Measurements from ENCODE around the gene OGDHL.

Gene OGDHL

DNA sequence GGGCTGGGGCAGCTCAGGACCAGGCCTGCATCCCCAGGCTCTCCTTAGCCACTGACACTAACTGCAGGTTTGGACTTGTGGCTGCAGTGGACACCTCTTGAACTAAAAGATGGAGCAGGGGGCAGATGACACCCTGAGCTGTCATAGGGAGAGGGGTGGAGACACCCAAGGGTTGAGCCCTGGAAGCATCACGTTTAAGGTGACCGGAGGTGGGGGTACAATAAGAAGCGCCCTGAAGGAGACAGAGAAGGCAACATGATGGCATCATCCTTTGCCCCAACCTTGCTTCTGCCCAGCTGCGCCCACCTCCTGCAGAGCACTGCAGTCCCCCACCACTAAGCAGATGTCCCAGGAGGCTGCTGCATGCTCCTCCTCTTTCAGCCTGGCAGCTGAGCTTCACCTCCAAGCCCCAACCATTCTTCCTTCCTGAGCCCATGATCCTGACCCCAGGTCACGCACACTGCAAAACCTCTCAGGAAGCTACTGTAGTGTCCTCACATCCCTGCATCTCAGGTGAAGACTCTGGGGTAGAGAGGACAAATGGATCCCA, 25.5 kb downstream of the OGDHL start:
- Histone ChIP-seq H2BK15ac (replicated peaks; ENCODE audit: low read depth) (no peak overlapping the region), H3K27ac (ENCODE audit: low read depth, low read length) (no peak overlapping the region), H3K56ac (ENCODE audit: low read length) (no peak overlapping the region), H3K4me1 (ENCODE audit: control insufficient read depth, low read depth, low read length) (no peaks in the 10 kb centered on the region), H3K27me3 (ENCODE audit: insufficient read depth, low read length, poor library complexity) (no peaks in the 10 kb centered on the region), H2BK5ac (ENCODE audit: low read length) (no peak overlapping the region), H3K4me3 (ENCODE audit: low read length) (no peak overlapping the region), H3K4ac (ENCODE audit: low read depth, low read length) (no peak overlapping the region), H2AK5ac (ENCODE audit: low read length) (no peak overlapping the region), H3K4me2 (ENCODE audit: low read length) (no peak overlapping the region), H3K79me1 (ENCODE audit: low read length) (no peaks in the 10 kb centered on the region), H3K9ac (ENCODE audit: low read length) (no peak overlapping the region), H4K5ac (ENCODE audit: low read length) (no peak overlapping the region), H3K79me2 (ENCODE audit: control insufficient read depth, insufficient read depth, low read length) (no peaks in the 10 kb centered on the region), H3K18ac (ENCODE audit: low read length) (no peak overlapping the region), H3K23ac (ENCODE audit: low read length) (no peak overlapping the region), H2BK120ac (ENCODE audit: low read depth, low read length) (no peak overlapping the region), H4K8ac (ENCODE audit: low read depth, low read length) (no peak overlapping the region), H3K36me3 (ENCODE audit: control insufficient read depth, insufficient read depth, low read length) (no peaks in the 10 kb centered on the region)
- no CpG with 5 or more reads among the region's 5 CpGs for WGBS (ENCODE audit: extremely low coverage, insufficient coverage, low lambda C conversion rate)
- DNase-seq, result no peak

DNA sequence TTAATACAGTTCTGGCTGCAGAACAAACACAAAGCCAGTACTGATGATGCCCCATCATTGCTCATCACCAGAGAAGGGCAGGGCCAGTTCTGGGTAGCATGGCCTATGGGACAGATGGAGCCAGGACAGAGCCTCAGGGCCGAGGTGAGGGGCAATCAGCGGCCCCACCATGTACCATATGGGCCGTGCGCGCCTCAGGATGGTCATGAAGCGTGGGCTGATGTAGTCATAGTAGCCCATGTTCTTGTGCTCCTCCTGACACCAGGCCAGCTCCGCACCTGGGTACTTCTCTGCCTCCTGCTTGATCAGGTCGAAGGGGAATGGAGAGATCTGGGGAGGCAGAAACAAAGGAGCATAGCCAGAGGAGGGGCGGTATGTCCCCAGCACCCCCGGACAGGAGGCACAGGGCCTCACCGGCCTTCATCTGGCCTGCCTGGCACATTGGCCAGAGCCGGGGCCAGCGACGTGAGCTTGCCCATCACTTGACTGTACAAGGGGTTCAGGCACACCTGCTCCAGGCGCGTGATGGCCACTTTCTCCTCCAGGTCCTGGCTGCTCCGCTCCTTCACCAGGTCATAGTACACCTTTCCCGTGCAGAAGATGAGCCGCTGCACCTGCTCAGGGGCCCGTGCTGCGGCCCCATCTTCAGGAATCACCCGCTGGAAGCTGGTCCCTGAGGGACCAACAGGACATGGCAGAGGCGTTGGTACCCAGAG, 26.1 kb downstream of the OGDHL start:
- Histone ChIP-seq H3K4me1 (ENCODE audit: control insufficient read depth, low read depth, low read length) (no peaks in the 10 kb centered on the region), H3K18ac (ENCODE audit: low read length) (no peak overlapping the region), H4K5ac (ENCODE audit: low read length) (no peak overlapping the region), H3K79me1 (ENCODE audit: low read length) (no peaks in the 10 kb centered on the region), H3K27me3 (ENCODE audit: insufficient read depth, low read length, poor library complexity) (no peaks in the 10 kb centered on the region), H2BK15ac (replicated peaks; ENCODE audit: low read depth) (no peak overlapping the region), H4K8ac (ENCODE audit: low read depth, low read length) (no peak overlapping the region), H2BK5ac (ENCODE audit: low read length) (no peak overlapping the region), H3K79me2 (ENCODE audit: control insufficient read depth, insufficient read depth, low read length) (no peaks in the 10 kb centered on the region), H3K4me2 (ENCODE audit: low read length) (no peak overlapping the region), H2AK5ac (ENCODE audit: low read length) (no peak overlapping the region), H3K4ac (ENCODE audit: low read depth, low read length) (no peak overlapping the region), H3K27ac (ENCODE audit: low read depth, low read length) (no peak overlapping the region), H3K23ac (ENCODE audit: low read length) (no peak overlapping the region), H3K36me3 (ENCODE audit: control insufficient read depth, insufficient read depth, low read length) (no peaks in the 10 kb centered on the region), H3K9ac (ENCODE audit: low read length) (no peak overlapping the region), H2BK120ac (ENCODE audit: low read depth, low read length) (no peak overlapping the region), H3K56ac (ENCODE audit: low read length) (no peak overlapping the region), H3K4me3 (ENCODE audit: low read length) (no peak overlapping the region)
- DNase-seq, result no peak
- WGBS (ENCODE audit: extremely low coverage, insufficient coverage, low lambda C conversion rate), result no CpG with 5 or more reads among the region's 23 CpGs

DNA sequence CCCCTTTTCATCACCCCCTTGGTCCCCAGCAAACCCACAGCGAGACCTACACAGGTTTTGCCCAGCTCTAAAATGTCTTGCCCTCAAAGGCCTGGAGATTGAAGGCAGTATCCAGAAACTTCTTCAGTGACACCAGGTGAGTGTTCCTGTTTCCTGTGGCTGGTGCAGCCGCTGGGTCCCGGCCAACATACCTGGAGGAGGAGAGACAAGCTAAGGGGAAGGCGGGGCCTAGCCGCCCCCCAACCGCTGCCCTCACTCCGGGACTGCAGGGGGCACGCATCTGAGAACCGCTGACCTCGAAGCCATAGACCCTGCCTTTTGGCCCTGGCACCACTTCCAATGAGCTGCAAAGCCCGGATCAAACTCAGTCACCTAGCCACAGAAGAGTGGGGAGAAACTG, 27.0 kb downstream of the OGDHL start:
- no peaks in the 10 kb centered on the region for H3K36me3 ChIP-seq (ENCODE audit: control insufficient read depth, insufficient read depth, low read length)
- H3K4me2 ChIP-seq (ENCODE audit: low read length), result no peak overlapping the region
- no peak overlapping the region for H4K8ac ChIP-seq (ENCODE audit: low read depth, low read length)
- H3K56ac ChIP-seq (ENCODE audit: low read length), result no peak overlapping the region
- H2BK120ac ChIP-seq (ENCODE audit: low read depth, low read length), result no peak overlapping the region
- no peak overlapping the region for H2AK5ac ChIP-seq (ENCODE audit: low read length)
- H3K9ac ChIP-seq (ENCODE audit: low read length), result no peak overlapping the region
- DNase-seq, result no peak
- no peak overlapping the region for H2BK5ac ChIP-seq (ENCODE audit: low read length)
- no peaks in the 10 kb centered on the region for H3K79me1 ChIP-seq (ENCODE audit: low read length)
- no peak overlapping the region for H3K23ac ChIP-seq (ENCODE audit: low read length)
- no peak overlapping the region for H2BK15ac ChIP-seq (replicated peaks; ENCODE audit: low read depth)
- H3K4ac ChIP-seq (ENCODE audit: low read depth, low read length), result no peak overlapping the region
- no peaks in the 10 kb centered on the region for H3K79me2 ChIP-seq (ENCODE audit: control insufficient read depth, insufficient read depth, low read length)
- no CpG with 5 or more reads among the region's 11 CpGs for WGBS (ENCODE audit: extremely low coverage, insufficient coverage, low lambda C conversion rate)
- H3K27ac ChIP-seq (ENCODE audit: low read depth, low read length), result no peak overlapping the region
- no peak overlapping the region for H3K18ac ChIP-seq (ENCODE audit: low read length)
- H3K27me3 ChIP-seq (ENCODE audit: insufficient read depth, low read length, poor library complexity), result no peaks in the 10 kb centered on the region
- H4K5ac ChIP-seq (ENCODE audit: low read length), result no peak overlapping the region
- H3K4me3 ChIP-seq (ENCODE audit: low read length), result no peak overlapping the region
- no peaks in the 10 kb centered on the region for H3K4me1 ChIP-seq (ENCODE audit: control insufficient read depth, low read depth, low read length)

DNA sequence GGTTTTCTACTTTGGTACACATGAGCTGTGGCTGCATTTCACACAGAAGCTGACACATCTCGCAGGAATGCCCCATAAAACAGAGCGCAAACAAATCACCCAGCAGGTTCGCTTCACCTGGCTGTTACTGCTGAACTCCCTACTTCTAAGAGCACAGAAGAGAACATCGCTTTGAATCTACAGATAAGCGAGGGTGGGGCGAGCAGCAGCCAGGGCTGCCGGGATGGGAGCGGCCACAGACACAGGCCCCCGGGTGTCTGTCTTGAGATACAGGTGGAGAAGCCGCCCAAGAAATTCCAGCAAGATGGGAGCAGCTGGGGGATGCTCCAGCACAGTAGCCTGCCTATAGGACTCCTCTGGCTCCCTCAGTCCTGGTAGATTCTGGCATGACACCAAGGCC, 27.4 kb downstream of the OGDHL start:
- Histone ChIP-seq H2BK120ac (ENCODE audit: low read depth, low read length) (no peak overlapping the region), H2BK5ac (ENCODE audit: low read length) (no peak overlapping the region), H3K36me3 (ENCODE audit: control insufficient read depth, insufficient read depth, low read length) (no peaks in the 10 kb centered on the region), H3K23ac (ENCODE audit: low read length) (no peak overlapping the region), H3K79me1 (ENCODE audit: low read length) (no peaks in the 10 kb centered on the region), H3K4ac (ENCODE audit: low read depth, low read length) (no peak overlapping the region), H3K27ac (ENCODE audit: low read depth, low read length) (no peak overlapping the region), H3K79me2 (ENCODE audit: control insufficient read depth, insufficient read depth, low read length) (no peaks in the 10 kb centered on the region), H3K9ac (ENCODE audit: low read length) (no peak overlapping the region), H2AK5ac (ENCODE audit: low read length) (no peak overlapping the region), H3K27me3 (ENCODE audit: insufficient read depth, low read length, poor library complexity) (no peaks in the 10 kb centered on the region), H3K56ac (ENCODE audit: low read length) (no peak overlapping the region), H4K8ac (ENCODE audit: low read depth, low read length) (no peak overlapping the region), H3K4me3 (ENCODE audit: low read length) (no peak overlapping the region), H3K18ac (ENCODE audit: low read length) (no peak overlapping the region), H3K4me1 (ENCODE audit: control insufficient read depth, low read depth, low read length) (no peaks in the 10 kb centered on the region), H4K5ac (ENCODE audit: low read length) (no peak overlapping the region), H3K4me2 (ENCODE audit: low read length) (no peak overlapping the region), H2BK15ac (replicated peaks; ENCODE audit: low read depth) (no peak overlapping the region)
- no peak for DNase-seq
- WGBS (ENCODE audit: extremely low coverage, insufficient coverage, low lambda C conversion rate), result no CpG with 5 or more reads among the region's 10 CpGs

DNA sequence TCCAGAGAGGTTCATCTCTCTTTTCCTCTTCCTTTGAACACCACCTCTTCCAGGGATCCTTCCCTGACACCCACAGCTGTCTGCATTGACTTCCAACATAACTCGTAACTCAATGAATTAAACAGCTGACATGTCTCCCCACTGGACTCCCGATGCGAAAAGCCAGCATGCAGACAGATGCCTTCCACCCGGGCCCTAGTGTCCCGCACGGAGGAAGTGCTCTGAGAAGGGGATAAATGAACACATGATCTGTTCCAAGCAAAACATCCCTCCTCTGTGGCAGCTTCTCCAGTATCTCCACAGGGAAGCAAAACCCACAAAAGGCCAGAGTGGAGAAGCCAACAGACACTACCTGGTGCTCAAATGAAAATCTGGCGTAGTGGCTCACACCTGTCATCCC, 28.3 kb downstream of the OGDHL start:
- no peaks in the 10 kb centered on the region for H3K79me1 ChIP-seq (ENCODE audit: low read length)
- no peak overlapping the region for H4K8ac ChIP-seq (ENCODE audit: low read depth, low read length)
- no peaks in the 10 kb centered on the region for H3K79me2 ChIP-seq (ENCODE audit: control insufficient read depth, insufficient read depth, low read length)
- DNase-seq, result no peak
- H3K23ac ChIP-seq (ENCODE audit: low read length), result no peak overlapping the region
- no peak overlapping the region for H3K27ac ChIP-seq (ENCODE audit: low read depth, low read length)
- no peak overlapping the region for H2BK5ac ChIP-seq (ENCODE audit: low read length)
- no peaks in the 10 kb centered on the region for H3K27me3 ChIP-seq (ENCODE audit: insufficient read depth, low read length, poor library complexity)
- H3K4me3 ChIP-seq (ENCODE audit: low read length), result no peak overlapping the region
- H3K4ac ChIP-seq (ENCODE audit: low read depth, low read length), result no peak overlapping the region
- no peak overlapping the region for H3K9ac ChIP-seq (ENCODE audit: low read length)
- H3K4me2 ChIP-seq (ENCODE audit: low read length), result no peak overlapping the region
- no peak overlapping the region for H3K18ac ChIP-seq (ENCODE audit: low read length)
- H4K5ac ChIP-seq (ENCODE audit: low read length), result no peak overlapping the region
- H2BK120ac ChIP-seq (ENCODE audit: low read depth, low read length), result no peak overlapping the region
- H3K36me3 ChIP-seq (ENCODE audit: control insufficient read depth, insufficient read depth, low read length), result no peaks in the 10 kb centered on the region
- WGBS (ENCODE audit: extremely low coverage, insufficient coverage, low lambda C conversion rate), result no CpG with 5 or more reads among the region's 7 CpGs
- H2BK15ac ChIP-seq (replicated peaks; ENCODE audit: low read depth), result no peak overlapping the region
- H2AK5ac ChIP-seq (ENCODE audit: low read length), result no peak overlapping the region
- H3K4me1 ChIP-seq (ENCODE audit: control insufficient read depth, low read depth, low read length), result no peaks in the 10 kb centered on the region
- no peak overlapping the region for H3K56ac ChIP-seq (ENCODE audit: low read length)

DNA sequence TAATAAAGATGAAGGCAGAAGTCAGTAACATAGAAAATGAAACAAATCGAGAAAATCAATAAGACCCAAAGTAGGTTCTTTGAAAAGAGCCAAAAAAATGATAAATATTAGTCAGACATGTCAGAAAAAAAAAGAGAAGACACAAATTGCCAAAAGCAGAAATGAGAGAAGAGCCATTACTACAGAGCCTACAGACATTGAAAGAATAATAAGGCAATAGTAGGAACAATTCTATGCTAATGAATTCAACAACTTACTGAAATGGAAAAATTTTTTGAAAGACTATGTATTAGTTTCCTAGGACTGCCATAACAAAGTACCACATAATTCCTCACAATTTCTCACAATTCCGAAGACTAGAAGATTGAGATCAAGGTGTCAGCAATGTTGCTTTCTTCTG, 35.5 kb downstream of the OGDHL start:
- Histone ChIP-seq H3K27ac (ENCODE audit: low read depth, low read length) (no peak overlapping the region), H3K23ac (ENCODE audit: low read length) (no peak overlapping the region), H2AK5ac (ENCODE audit: low read length) (no peak overlapping the region), H3K4me3 (ENCODE audit: low read length) (no peak overlapping the region), H3K4ac (ENCODE audit: low read depth, low read length) (no peak overlapping the region), H3K79me2 (ENCODE audit: control insufficient read depth, insufficient read depth, low read length) (no peaks in the 10 kb centered on the region), H3K4me2 (ENCODE audit: low read length) (no peak overlapping the region), H3K56ac (ENCODE audit: low read length) (no peak overlapping the region), H2BK120ac (ENCODE audit: low read depth, low read length) (no peak overlapping the region), H3K9ac (ENCODE audit: low read length) (no peak overlapping the region), H3K79me1 (ENCODE audit: low read length) (no peaks in the 10 kb centered on the region), H3K36me3 (ENCODE audit: control insufficient read depth, insufficient read depth, low read length) (no peaks in the 10 kb centered on the region), H2BK5ac (ENCODE audit: low read length) (no peak overlapping the region), H2BK15ac (replicated peaks; ENCODE audit: low read depth) (no peak overlapping the region), H4K8ac (ENCODE audit: low read depth, low read length) (no peak overlapping the region), H3K4me1 (ENCODE audit: control insufficient read depth, low read depth, low read length) (no peaks in the 10 kb centered on the region), H4K5ac (ENCODE audit: low read length) (no peak overlapping the region), H3K27me3 (ENCODE audit: insufficient read depth, low read length, poor library complexity) (no peaks in the 10 kb centered on the region), H3K18ac (ENCODE audit: low read length) (no peak overlapping the region)
- no CpG with 5 or more reads among the region's 2 CpGs for WGBS (ENCODE audit: extremely low coverage, insufficient coverage, low lambda C conversion rate)
- DNase-seq, result no peak
